Inflammatory macrophage treated with lipopolysaccharide for 1 hour (primary cell): ENCODE results near the gene DHRS12.

Experiments
- DNase-seq, 2 donors: peaks; one replicate each; pipeline ENCODE4 v3.0.0-alpha.2; 2020 to 2022

The DHRS12 gene, protein sequence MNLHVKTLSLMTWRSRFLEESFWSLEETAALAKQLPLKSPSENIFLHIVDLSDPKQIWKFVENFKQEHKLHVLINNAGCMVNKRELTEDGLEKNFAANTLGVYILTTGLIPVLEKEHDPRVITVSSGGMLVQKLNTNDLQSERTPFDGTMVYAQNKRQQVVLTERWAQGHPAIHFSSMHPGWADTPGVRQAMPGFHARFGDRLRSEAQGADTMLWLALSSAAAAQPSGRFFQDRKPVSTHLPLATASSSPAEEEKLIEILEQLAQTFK

DNA sequence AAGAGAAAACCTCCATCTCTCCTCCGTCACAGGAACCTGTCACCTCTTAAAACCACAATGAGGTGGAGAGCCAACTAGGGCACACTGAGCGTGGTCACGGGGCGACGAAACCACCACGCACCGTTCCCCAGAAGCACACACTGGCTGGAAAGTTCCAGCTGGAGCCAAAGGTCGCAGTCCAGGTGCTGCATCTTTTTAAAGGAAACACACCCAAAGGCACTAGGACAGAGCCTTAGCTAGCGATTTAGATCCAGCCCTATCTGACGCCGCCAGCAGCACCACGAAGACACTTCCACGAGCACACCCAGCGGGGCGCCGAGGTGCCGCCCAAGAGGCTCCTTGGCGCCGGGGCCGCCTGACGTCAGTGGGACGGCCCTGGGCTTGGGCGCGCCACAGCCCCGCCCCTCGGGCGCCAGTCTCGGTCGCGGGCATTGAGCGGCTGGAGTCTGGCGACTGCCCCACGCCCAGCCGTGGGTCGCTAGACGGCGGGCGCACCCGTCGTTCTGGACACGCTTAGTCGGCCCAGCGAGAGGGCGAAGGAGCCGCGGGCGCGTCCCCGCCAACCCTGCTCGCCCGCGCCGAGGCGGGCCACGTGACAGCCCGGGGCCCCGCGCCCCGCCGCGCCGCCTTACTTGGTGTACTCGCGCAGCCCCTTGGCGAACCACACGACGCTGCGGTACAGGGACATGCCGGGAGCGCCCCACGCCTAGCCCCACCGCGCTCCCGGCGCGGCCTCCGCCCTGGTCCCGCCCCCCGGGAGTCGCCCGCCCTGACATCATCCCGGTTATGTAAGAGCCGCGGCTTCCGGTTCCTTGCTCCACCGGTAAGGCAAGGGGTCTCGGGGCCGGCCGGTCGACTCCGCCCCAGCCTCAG, at the start of gene DHRS12:
Gene DHRS12 (minus strand): TSS at position 742 of the 873 bp plus-strand sequence. CDS start 4,504 bp downstream, outside the sequence.
- peak; percentile 89 to 92 for DNase-seq

DNA sequence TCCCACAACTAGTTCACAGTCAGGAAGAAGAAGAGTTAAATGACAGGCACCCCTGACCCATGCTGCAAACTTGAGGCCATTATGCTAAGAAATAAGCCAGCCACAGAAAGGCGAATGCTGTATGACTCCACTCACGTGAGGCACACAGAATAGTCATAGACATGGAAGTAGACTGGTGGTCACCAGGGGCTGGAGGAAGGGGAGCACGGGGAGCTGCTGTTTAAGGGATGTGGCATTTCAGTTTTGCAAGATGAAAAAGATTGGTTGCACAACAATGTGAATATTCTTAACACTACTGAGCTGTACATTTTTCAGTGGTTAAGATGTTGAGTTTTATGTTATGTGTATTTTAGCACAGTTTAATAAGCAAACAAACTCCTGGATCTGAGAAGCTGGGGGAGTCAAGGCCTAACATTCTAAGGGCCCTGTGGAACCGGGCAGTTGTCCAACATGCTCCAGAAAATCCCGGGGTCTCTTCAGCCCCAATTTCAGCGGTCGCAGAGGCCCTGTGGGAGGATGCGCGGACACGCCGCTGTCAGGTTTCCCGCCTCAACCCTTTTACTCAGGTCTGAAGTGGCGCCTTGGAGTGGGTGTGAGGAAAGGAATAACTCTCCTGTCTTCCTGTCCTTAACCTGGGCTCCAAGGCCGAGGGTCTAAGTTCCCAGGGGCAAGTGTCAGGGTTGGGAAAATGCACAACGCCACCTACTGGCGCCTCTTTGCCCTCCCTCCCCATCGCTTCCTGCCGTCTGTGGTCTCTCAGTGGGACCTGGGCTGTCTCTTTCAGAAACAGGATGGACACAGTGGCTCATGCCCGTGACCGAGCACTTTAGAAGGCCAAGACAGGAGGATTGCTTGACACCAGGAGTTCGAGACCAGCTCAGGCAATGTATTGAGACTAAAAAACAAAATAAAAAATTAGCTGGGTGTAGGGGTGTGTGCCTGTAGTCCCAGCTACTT, 45.5 kb upstream of the DHRS12 start:
- peak; percentile 26 to 40 for DNase-seq

DNA sequence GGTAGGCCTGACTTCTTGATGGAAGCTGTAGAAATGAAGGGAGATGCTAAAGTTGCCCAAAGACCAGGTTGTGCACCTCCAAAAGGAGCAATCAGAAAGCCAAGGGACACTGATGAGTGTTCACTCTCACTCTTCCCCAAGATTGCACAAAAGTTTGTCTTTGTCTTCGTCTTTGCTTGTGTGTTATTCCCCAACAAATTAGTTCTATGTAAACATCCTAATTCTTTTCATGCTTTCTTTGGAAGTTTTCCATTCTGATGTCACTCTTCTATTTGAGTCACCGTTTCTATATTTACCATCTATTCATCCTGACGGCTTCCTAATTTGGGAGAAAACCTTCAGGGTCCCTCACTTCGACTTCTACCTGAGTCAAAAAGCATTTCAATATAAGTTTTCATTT, 44.7 kb upstream of the DHRS12 start:
- no peak for DNase-seq

DNA sequence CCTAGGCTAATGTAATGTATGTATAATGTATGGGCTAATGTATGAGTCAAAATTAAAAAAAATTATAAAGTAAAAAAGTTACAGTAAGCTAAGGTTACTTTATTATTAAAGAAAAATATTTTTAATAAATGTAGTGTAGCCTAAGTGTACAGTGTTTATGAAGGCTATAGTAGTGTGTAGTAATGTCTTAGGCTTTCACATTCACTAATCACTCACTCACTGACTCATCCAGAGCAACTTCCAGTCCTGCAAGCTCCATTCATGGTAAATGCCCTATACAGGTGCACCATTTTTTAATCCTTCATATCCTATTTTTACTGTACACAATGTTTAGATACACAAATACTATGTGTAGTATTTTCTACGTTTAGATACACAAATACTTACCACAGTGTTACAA, 42.8 kb upstream of the DHRS12 start:
- no peak for DNase-seq

DNA sequence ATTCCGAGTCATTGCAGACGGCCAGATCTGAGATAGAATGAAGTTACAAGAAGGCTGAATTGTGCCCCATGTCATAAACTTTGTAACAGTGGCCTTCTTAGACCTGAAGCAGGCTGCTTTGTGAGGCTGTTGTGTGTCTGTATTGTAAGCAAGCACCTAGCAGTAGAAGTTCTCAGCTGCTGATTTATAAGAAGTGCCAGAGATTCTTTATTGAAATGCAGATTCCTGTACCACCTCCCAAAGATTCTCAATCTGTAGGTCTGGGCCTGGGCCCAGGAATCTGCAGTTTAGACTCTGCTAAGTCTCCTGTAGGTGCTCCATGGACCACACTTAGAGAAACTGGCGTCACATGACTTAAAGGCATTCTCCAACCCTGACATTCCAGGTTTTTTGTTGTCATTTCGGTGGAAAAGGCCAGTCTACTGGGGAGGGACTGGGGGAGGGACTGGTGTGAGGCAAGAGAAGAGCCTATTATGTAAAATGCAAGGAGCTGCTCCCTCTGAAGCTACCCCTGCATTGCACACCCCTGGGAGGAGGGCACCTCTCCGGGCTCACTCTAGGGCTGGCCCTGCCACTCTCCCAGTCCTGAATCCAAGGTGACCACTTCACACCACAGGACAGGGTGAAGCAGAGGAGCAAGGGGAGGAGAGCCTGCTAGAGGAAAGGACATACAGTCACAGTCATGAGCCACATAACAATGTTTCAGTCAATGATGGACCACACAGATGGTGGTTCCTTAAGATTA, 41.8 kb upstream of the DHRS12 start:
- no peak for DNase-seq

DNA sequence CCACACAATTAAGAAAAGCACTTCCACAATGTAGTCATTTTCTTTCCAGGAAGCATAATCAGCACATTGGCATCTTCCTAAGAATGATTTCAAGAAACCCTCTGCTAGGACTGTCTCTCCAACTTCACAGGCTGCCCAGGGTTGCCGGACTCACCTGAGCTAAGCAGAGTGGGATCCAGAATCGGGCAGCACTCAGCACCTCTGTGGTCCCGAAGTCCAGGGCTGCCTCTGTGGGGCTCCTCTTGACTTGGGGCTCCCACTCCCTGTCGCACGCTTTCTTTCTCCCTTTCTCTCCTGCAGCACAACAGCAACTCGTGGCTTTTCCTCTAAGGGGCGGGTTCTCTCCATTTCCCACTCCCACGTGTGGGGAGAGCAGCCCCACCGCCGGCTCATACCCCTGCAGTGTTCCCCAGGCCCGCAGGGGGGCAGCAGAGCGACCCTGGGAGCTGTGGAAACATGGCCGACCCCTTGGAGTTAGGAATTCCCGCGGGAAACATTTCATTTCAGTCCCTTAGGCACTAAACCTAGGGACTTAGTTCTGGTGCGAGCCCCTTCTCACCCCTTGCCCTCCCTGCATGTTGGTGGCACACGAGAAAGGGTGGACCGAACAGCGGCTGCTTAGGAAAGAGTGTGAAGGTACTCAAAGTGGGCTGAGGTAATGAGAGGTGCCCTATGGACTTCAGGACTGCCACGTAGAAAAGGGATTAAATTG, 41.1 kb upstream of the DHRS12 start, which contains the start of gene TMEM272:
Gene TMEM272 (minus strand): TSS at position 316 of the 712 bp plus-strand sequence. CDS start 6,647 bp downstream, outside the sequence.
- DNase-seq: peak; percentile 37 to 71

DNA sequence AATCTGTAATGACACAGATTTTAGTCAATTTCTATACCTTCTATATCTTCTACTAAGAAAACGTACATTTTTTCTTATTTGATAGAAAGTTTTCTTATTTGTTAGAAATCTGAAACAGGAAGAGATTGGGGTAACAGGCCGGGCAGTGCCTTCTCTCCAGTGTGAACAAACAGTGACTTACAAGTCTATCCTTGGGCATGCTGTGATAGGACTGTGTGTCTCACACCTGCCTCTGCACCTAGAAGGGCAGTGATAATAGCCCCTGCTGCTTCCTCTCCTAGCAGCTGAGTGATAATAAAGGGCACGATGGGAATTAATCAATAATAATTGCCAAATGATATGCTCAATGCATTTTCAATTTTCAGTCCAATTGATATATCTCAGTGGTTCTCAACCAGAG, 39.6 kb upstream of the DHRS12 start:
- no peak for DNase-seq

DNA sequence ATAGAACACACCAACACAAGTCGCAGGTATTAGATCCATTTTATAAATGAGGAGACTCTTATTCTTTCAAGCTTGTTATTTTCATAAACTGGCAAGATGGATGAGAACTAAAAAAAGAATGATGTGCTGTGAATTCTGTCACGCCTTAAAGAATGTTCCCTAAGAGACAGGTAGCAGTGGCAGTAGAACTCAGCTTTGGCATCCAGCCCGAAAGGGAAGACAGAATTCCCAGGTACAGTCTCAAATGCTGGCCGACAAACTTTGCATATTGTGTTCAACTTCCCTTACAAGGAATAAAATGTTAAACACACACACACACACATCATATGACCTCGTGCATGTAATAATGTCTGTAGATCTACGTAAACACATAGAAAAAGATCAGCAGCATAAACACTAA, 37.8 kb upstream of the DHRS12 start:
- DNase-seq: no peak

DNA sequence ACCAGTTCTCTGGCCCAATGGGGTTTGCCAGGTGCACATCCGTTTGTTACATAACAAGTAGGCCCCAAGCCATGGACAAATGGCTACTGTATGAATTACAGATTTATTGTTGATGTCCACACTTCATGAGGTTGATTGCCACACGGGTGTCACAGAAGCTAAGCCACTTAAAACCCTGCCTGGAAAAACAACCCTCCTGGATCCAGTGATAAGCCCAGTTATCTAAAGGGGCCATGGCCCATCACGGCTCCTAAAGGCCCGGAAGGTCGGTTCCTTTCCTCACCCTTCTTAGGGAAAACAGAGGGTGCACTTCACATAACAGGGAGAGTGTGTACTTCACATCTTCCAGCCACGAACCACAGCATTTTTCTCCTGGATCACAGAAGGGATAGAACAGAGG, 37.0 kb upstream of the DHRS12 start:
- no peak for DNase-seq

DNA sequence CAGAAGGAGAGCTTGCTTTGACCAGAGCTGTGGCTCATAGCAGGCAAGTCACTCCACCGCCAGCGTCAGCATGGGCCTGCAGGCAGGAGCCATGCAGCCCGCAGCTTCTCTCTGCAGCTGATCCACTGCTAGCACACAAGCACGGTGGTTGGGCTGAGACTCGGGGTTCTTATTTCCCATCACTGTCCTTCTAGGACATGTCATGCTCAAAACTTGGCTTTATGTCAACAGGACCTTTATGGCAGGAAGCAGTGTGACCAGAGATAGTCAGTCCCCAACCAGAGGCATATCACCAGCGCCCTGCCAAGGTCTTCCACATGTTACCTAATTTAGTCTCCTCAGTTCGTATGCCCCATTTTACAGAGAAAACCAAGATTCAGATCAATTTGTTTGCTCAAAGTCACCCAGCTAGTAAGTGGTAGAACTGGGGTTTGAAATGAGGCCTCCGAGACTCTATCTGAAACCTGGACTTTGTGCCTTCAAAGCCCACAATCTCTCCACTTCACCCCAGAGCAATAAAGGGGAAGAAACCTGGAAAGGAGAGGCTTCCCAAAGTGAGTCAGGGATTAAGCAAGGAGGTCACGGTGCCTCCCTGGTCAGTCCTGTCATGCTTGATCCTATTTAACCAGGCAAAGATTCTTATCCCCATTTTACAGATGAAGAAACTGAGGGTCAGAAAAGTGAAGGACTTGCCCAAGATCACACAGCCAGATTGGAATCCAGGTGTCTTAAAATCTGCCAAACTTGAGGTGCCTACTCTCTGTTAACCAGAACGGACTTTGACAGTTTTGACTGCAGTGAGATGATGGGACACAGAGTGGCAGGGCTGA, 36.0 kb upstream of the DHRS12 start:
- DNase-seq: no peak

DNA sequence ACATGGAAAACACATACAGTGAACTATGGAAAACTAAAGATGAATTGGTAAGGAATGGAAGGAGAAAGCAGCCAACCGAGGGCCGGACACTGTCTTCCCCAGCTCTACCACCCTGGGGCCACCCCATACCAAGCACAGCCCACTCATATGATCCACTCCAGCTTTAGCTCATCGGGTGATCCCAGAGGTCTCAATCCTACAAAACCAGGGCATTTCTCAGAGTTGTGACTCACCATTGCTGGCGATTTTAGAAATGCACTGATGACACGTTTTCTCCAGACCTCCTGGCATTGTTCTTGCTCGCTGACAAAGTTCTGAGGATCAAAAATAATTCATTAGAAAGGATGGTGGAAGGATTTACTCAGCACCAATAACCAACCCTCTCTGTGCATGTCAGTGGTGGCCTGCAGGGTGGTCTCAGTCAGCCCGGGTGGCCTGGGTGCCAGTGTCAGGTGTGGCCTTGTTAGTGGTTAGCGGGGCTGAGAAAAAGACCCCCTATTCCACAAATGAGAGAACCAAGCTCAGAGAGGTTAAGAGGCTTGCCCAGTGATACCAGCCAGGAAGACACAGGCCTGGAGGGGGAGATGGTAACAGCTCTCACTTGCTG, 34.4 kb upstream of the DHRS12 start:
- DNase-seq: no peak

DNA sequence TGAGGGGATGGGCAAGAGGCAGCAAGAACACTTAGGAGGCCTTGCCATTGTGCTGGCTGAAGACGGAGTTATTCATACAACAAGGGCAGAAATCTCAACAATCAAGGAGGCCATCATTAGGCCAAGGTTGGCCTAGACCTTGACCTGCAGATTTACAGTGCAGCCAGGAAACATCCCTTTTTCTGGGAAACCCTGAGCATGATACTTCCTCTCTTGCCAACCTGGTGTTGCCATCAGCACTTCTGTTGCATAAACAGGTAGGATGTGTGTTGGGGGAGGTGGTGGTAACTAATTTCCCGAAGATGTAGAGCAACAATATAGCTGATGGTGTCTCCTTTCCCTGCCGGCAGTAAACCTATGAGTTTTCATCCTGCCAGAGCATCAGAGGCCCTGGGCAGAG, 33.1 kb upstream of the DHRS12 start:
- no peak for DNase-seq

DNA sequence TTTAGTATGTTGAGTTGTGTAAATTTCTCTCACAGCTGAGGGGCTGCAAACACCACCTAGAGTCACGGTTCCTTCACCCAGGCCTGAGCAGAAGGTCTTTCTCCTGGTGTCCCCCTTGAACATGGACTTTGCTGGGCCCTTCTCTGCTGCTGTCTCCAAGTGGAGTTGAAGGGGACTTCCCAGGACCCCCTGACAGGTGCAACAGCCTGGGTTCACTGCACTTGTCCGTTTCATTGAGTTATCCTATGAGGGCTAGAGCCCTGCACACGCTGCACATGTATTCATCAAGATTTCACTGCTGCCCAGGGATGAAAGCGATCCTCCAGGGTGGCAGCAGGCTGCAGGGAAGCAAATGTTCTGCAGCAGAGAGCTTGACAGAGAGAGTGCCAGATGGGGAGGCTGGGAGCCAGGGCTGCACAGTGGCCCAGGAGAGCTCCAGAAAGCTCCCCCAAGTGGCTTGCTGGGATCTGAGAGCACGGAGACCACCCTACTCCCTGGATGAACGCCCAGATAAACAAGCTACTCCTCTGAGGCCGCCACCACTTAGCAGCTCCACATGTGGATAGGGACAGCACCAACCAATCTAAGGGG, 30.7 kb upstream of the DHRS12 start:
- no peak for DNase-seq

DNA sequence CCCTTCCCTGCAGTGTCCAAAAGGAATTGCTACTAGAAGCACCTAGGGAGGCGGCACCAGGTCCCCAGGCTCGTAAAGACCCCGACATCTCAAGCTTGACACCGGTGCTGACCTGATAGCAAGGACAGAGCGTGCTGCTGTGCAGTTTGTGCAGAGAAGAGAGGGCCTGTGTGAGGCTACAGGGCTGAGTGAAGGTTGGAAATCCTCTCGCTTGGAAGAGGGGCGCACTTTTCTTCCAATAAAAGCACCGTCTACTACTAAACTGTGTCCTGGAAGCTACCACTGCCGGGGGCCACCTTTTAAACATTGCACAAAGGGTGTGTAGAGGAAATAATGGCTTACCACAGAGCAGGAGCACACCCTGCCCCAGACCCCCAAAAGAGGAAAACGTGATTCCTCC, 30.0 kb upstream of the DHRS12 start:
- no peak for DNase-seq

DNA sequence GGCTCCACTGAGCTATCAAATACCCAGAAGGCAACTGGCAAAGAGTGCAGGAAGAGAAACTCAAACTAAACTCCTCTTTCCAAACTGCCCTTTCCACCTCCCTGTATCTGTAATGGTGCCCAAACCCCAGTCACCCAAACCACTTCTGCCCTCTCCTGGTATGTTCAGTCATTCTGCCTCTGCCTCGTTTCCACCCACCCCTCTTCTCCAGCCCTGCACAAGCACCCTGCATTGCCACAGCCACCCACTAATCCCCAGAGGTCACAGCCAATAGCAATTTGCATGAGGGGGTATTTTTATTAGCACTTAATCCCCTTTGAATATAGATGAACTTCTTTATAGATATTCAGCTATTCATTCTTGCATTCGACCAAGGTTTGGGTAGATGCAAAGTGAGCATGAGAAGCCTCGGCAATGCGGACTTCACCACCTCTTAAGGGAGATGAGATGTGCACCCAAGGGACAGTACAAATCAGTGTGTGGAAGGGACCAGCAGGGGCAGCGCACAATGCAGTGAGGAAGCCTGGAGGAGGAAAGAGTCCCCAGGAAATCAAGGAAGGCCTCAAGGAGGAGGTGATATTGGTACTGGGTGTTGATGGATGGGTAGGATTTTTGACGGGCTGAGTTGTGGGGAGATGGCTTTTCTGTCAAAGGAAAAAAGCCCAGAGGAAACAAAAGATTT, 28.6 kb upstream of the DHRS12 start:
- peak; percentile 71 for DNase-seq

DNA sequence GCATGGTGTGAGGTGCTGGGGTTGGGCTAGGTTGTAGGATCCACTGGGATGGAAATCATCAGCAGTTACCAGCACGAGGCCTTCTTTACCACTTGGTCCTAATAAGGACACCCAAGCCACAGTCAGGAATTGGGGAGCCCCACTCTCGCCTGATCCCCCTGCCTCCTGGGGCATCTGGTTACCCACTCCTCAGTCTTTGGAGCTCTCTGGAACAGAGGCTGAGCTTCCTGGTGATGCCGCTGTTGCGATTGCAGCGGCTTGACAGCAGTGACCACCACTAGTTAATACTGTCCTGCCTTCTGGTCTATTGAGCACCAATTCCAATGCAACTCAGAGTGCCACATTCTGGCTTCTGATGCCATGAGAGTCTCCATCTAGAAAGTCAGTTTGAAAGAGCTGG, 27.6 kb upstream of the DHRS12 start:
- DNase-seq: no peak

DNA sequence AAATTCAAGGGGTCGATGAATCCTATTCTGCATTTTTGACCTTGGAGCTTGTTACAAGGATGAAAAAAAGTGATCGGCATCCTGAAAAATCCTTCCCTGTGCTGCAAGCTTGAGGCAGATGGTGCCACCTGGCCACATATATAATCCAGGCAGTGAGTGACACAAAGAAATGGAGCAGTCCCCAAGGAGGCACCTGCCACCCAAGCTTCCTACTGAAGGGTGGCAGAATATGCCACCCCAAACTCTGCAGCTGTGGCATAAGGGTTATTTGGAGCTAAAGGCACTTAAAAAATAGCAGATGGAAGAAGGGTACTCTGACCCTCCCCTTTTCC, 25.6 kb upstream of the DHRS12 start:
- DNase-seq: no peak

DNA sequence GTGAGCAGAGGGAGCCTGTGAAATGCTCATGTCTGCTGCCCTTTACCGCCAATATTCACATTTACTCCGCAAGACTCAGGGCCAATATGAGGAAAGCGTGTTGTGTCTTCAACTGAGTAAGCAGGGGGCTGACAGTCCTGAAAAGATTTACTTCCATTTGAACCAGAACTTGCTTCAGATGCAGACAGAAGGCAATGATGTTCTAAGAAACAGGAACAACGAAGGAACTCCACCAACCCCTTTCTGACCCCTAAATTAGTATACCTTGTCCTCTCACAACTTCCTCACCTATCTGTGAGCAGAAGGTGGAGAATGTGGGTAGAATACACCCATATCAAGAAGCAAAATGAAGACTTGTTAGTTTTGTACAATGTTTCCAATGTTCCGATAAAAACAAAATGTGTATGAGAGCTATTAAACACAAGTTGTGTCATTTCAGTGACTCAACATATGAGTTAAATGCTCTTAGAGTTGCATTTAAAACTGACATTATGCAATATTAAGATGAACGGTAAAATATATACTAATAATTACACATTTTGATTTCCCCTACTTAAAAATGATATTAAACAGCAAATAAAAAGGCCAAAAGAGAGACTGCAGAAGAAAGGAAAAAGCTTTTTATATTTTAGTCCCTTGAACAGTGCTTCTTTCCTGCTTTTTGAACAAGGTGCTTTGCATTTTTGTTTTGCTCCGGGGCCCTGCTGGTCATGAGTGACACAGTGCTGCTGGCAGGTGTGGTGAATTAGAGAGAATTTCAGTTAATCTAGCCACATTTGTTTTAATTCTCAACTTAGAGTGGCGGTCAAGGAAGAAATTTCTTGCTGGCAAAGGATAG, 25.0 kb upstream of the DHRS12 start:
- peak; percentile 48 to 53 for DNase-seq
